OCI-LY7 (cell line): ENCODE results near the gene CES5A. TPM values are rescaled to one million over a fixed set of nuclear protein-coding genes. Genes with fewer than 3 reads are reported as not detected.
"Not testable (repeated sequence)": the region's sequence is repeated elsewhere in the genome, so short reads cannot be mapped to it uniquely, and the experiment has no call there.

Source experiments
- BruUV-seq: library from RNA; stranded (reverse); fragments of 400-500 nt; replicated peaks from 2 replicates; lab custom pipeline; 2021; lab: Mats Ljungman, UMichigan
- CTCF ChIA-PET: fragments of 300-600 bp; sonication (Branson Sonifier 250); formaldehyde crosslinking; loops from one replicate; lab custom pipeline; 2022; ENCODE audit warnings: antibody characterized with exemption; ENCODE audit not compliant: unreplicated experiment; lab: Charles Lee
- POLR2A ChIA-PET: fragments of 300-600 bp; sonication (Branson Sonifier 250); formaldehyde crosslinking; loops from one replicate; lab custom pipeline; 2022; ENCODE audit warnings: antibody characterized with exemption; lab: Charles Lee
- DNase-seq: peaks from one replicate; pipeline ENCODE4 v3.0.0-alpha.2; 2015; ENCODE audit warnings: low spot score
- H2AFZ ChIP-seq: fragments of 200-600 bp; sonication (generic), shearing (Covaris generic); 2 replicates; pipeline ENCODE4 v1.6.1; 2014; ENCODE audit warnings: mild to moderate bottlenecking, antibody characterized with exemption, low read length, moderate library complexity
- H3K27ac ChIP-seq: fragments of 200-600 bp; sonication (generic); 2 replicates; pipeline ENCODE4 v1.5.1; 2014; ENCODE audit warnings: mixed run types, low read depth, mild to moderate bottlenecking, moderate library complexity, low read length, inconsistent platforms; ENCODE audit not compliant: poor library complexity, severe bottlenecking
- H3K36me3 ChIP-seq: fragments of 200-600 bp; sonication (generic); 2 replicates; pipeline ENCODE4 v1.6.1; 2014; ENCODE audit warnings: mild to moderate bottlenecking, antibody characterized with exemption, low read length, moderate library complexity, mixed read lengths; ENCODE audit not compliant: insufficient read depth
- H3K4me1 ChIP-seq: fragments of 200-600 bp; sonication (generic); 2 replicates; pipeline ENCODE4 v1.5.1; 2014; ENCODE audit warnings: mild to moderate bottlenecking, low read length; ENCODE audit not compliant: insufficient read depth, poor library complexity, severe bottlenecking
- H3K4me2 ChIP-seq: fragments of 200-600 bp; sonication (generic); 2 replicates; pipeline ENCODE4 v1.6.1; 2014; ENCODE audit warnings: mild to moderate bottlenecking, low read length
- H3K4me3 ChIP-seq: fragments of 200-600 bp; sonication (generic); 2 replicates; pipeline ENCODE4 v1.5.1; 2014; ENCODE audit warnings: mild to moderate bottlenecking, low read depth, low read length; ENCODE audit not compliant: poor library complexity, severe bottlenecking
- H3K79me2 ChIP-seq: fragments of 200-600 bp; sonication (generic); 2 replicates; pipeline ENCODE4 v1.6.1; 2016; ENCODE audit warnings: low read depth, mild to moderate bottlenecking, low read length, moderate library complexity, mixed read lengths; ENCODE audit not compliant: insufficient read depth
- H3K9me2 ChIP-seq: fragments of 200-600 bp; sonication (generic); 2 replicates; pipeline ENCODE4 v1.6.1; 2016; ENCODE audit warnings: mild to moderate bottlenecking, low read length, mixed read lengths; ENCODE audit not compliant: insufficient read depth
- H3K9me3 ChIP-seq: fragments of 200-600 bp; sonication (generic); 2 replicates; pipeline ENCODE4 v1.6.1; 2014; ENCODE audit warnings: mild to moderate bottlenecking, mixed run types, low read length, mixed read lengths
- H4K20me1 ChIP-seq: fragments of 200-600 bp; sonication (generic); 2 replicates; pipeline ENCODE4 v1.6.1; 2014; ENCODE audit warnings: mild to moderate bottlenecking, antibody characterized with exemption, low read length, moderate library complexity, mixed read lengths; ENCODE audit not compliant: insufficient read depth
- EZH2phosphoT487 ChIP-seq: fragments of 200-600 bp; sonication (generic); IDR thresholded peaks from 2 replicates; pipeline ENCODE4 v1.6.1; 2018; ENCODE audit warnings: low read depth, borderline replicate concordance, mild to moderate bottlenecking, mixed run types, antibody characterized with exemption, low read length, moderate library complexity, mixed read lengths
- intact Hi-C: fragments of 100-400 bp; cut with micrococcal nuclease; formaldehyde crosslinking; loops from one replicate; pipeline ENCODE4 v1.10.0; 2022; ENCODE audit not compliant: unreplicated experiment
- total RNA-seq, 2 experiments: library from RNA; depleted of rRNA in 1 of 2; stranded (reverse); fragments of >200 nt in 1 of 2; shearing (Covaris generic) in 1 of 2; gene quantifications; 2 replicates each; pipeline ENCODE4 v1.2.3, GENCODE V29; 2014 to 2022
- TF ChIP-seq, protein P1 (sequence below): fragments of 200-600 bp; sonication (generic); conservative IDR thresholded peaks from 2 replicates; pipeline ENCODE4 v1.5.1; 2014; ENCODE audit warnings: mild to moderate bottlenecking, antibody characterized with exemption, low read length, moderate library complexity, mixed read lengths

The CES5A gene
- total RNA-seq, 2 experiments from 2014 or later: not detected

DNA sequence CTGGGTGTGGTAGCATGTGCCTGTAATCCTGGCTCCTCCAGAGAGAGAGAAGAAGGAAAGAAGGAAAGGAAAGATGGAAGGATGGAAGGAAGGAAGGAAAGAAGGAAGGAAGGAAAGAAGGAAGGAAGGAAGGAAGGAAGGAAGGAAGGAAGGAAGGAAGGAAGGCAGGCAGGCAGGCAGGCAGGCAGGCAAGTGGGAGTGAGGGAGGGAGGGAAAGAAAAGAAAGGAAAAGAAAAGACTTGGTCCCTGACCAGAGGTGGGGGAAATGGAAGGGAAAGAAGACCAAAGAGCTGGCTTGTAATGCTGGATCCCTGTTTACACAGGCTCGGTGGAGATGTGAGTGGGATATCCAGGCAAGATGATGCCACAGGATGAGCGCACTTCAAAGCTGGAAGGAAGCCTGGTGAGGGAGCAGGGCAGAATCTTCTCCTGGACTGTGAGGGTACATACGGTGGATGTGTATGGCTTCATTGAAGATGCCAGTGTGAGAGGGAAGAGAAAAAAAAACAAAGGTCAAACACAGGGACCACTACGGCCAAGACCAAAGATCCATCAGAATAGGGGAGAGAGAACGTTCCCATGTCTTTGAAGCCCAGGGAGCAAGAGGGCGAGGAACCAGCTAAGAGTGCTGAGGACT, 44.4 kb downstream of the CES5A start:
- CTCF ChIA-PET: no interaction called here
- Histone ChIP-seq H3K4me1 (no peaks in the 10 kb centered on the region), H3K4me3 (no peak overlapping the region), H3K4me2 (no peak overlapping the region), H3K9me3 (no peaks in the 10 kb centered on the region), H3K9me2 (no peaks in the 10 kb centered on the region), H3K36me3 (no peaks in the 10 kb centered on the region), H3K79me2 (no peaks in the 10 kb centered on the region), H2AFZ (no peak overlapping the region), H4K20me1 (no peaks in the 10 kb centered on the region), H3K27ac (no peak overlapping the region)
- POLR2A ChIA-PET: no interaction called here
- TF ChIP-seq, protein P1, sequence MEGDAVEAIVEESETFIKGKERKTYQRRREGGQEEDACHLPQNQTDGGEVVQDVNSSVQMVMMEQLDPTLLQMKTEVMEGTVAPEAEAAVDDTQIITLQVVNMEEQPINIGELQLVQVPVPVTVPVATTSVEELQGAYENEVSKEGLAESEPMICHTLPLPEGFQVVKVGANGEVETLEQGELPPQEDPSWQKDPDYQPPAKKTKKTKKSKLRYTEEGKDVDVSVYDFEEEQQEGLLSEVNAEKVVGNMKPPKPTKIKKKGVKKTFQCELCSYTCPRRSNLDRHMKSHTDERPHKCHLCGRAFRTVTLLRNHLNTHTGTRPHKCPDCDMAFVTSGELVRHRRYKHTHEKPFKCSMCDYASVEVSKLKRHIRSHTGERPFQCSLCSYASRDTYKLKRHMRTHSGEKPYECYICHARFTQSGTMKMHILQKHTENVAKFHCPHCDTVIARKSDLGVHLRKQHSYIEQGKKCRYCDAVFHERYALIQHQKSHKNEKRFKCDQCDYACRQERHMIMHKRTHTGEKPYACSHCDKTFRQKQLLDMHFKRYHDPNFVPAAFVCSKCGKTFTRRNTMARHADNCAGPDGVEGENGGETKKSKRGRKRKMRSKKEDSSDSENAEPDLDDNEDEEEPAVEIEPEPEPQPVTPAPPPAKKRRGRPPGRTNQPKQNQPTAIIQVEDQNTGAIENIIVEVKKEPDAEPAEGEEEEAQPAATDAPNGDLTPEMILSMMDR: no peak
- no peak for DNase-seq
- no TSS peak for BruUV-seq
- intact Hi-C loops: no loop called here

DNA sequence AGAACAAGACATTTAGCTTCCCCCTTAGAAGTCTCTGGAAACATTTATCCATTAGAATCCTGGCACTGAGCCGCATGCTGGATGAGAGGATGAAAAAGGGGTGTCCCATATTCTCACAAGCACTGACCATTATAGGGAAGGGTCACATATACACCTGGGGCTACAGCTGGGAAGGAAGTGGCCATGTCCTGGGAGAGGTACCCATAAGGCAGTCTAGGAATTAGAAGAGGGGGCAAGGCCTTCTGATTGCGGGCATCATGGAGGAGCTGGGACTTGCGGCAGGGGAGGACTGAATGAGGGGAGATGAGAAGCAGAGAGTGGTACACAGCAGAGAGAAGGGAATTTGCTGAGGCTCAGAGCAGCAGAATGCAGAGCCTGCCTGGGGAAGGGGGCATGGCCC, 45.9 kb downstream of the CES5A start:
- H3K9me3 ChIP-seq, H3K27ac ChIP-seq, H3K36me3 ChIP-seq, H3K79me2 ChIP-seq, H2AFZ ChIP-seq, BruUV-seq, POLR2A ChIA-PET, H3K4me3 ChIP-seq, H3K4me1 ChIP-seq, CTCF ChIA-PET, H3K9me2 ChIP-seq, H3K4me2 ChIP-seq, H4K20me1 ChIP-seq, DNase-seq: not testable (repeated sequence)
- intact Hi-C loops: loop anchor here (2.0 kb wide), 1 partner anchor 64 kb away; no protein-coding TSS in a partner anchor

DNA sequence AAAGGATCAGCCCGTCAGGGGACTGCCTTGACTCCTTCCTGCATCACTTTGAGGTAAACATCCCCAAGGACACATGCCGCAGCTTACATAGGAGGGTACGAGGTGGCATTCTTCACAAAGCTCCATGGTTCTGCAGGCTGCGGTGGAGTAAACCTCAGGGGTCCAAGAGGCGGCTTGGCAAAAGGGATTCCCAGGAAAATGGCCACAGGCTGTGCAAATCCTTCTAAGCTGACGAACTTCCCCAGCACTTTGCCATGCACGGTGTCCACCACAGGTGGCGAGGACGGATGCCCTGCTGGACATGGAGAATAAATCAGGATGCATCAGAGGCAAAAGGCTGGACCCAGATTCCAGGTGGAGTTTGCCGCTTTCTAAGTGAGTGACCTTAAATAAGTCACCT, 46.5 kb downstream of the CES5A start:
- Histone ChIP-seq H3K4me2 (no peak overlapping the region), H3K27ac (no peak overlapping the region), H3K9me3 (no peaks in the 10 kb centered on the region), H3K79me2 (no peaks in the 10 kb centered on the region), H4K20me1 (no peaks in the 10 kb centered on the region), H3K9me2 (no peaks in the 10 kb centered on the region), H2AFZ (no peak overlapping the region), H3K4me1 (no peaks in the 10 kb centered on the region), H3K36me3 (no peaks in the 10 kb centered on the region), H3K4me3 (no peak overlapping the region)
- BruUV-seq: no TSS peak
- ChIA-PET CTCF (no interaction called here), POLR2A (no interaction called here)
- TF ChIP-seq EZH2phosphoT487: no peak
- TF ChIP-seq, protein P1: no peak
- no peak for DNase-seq
- intact Hi-C loops: loop anchor here (2.0 kb wide), 1 partner anchor 64 kb away; no protein-coding TSS in a partner anchor
